MCF 10A (cell line): ENCODE measurements around the gene PAX5. TPM values are rescaled to one million over a fixed set of nuclear protein-coding genes. Genes with fewer than 3 reads are reported as not detected.

Source experiments
- BruUV-seq: library from RNA; stranded (reverse); fragments of 400-500 nt; replicated peaks from 2 replicates; lab custom pipeline; 2021; lab: Mats Ljungman, UMichigan
- CTCF ChIA-PET: fragments of 300-600 bp; sonication (Branson Sonifier 250); formaldehyde crosslinking; extraction: SDS; loops from one replicate; lab custom pipeline; 2021; ENCODE audit warnings: antibody characterized with exemption, inconsistent platforms; lab: Yijun Ruan, JAX
- POLR2A ChIA-PET: fragments of 300-600, 350-650 bp; sonication (Branson Sonifier 250); formaldehyde crosslinking; extraction: SDS; loops from one replicate; lab custom pipeline; 2020; ENCODE audit warnings: antibody characterized with exemption, inconsistent platforms; lab: Yijun Ruan, JAX
- DNase-seq: peaks from one replicate; pipeline ENCODE4 v3.0.0-alpha.2; 2018; ENCODE audit not compliant: unreplicated experiment
- H3K27ac Mint-ChIP-seq: one replicate; pipeline ENCODE4 v1.8.0; 2022; ENCODE audit warnings: mild to moderate bottlenecking, low read depth, mixed read lengths; ENCODE audit not compliant: unreplicated experiment
- H3K27me3 Mint-ChIP-seq: one replicate; pipeline ENCODE4 v1.8.0; 2022; ENCODE audit warnings: mixed read lengths; ENCODE audit not compliant: insufficient read depth, unreplicated experiment
- H3K36me3 Mint-ChIP-seq: one replicate; pipeline ENCODE4 v1.8.0; 2022; ENCODE audit warnings: mild to moderate bottlenecking, moderate library complexity, mixed read lengths; ENCODE audit not compliant: insufficient read depth, unreplicated experiment
- H3K4me1 Mint-ChIP-seq: one replicate; pipeline ENCODE4 v1.8.0; 2022; ENCODE audit warnings: mixed read lengths; ENCODE audit not compliant: insufficient read depth, unreplicated experiment
- H3K4me3 Mint-ChIP-seq: one replicate; pipeline ENCODE4 v1.8.0; 2022; ENCODE audit warnings: mild to moderate bottlenecking, moderate library complexity, mixed read lengths; ENCODE audit not compliant: unreplicated experiment
- H3K9me3 Mint-ChIP-seq: one replicate; pipeline ENCODE4 v1.8.0; 2022; ENCODE audit warnings: mixed read lengths; ENCODE audit not compliant: unreplicated experiment
- intact Hi-C: fragments of 100-400 bp; cut with micrococcal nuclease; formaldehyde crosslinking; loops from 2 replicates; pipeline ENCODE4 v1.14.1; 2022
- total RNA-seq: library from RNA; stranded (reverse); gene quantifications from 2 replicates; pipeline ENCODE4 v1.2.3, GENCODE V29; 2022
- TF ChIP-seq, protein P1 (sequence below): fragments of 200-600 bp; IDR thresholded peaks from one replicate; pipeline ENCODE4 v1.8.0; 2022; ENCODE audit warnings: antibody characterized with exemption, mild to moderate bottlenecking; ENCODE audit not compliant: unreplicated experiment

PAX5 gene
- total RNA-seq, 1 experiment from 2014 or later = not detected

GRCh38 chr9:36995927-36996705 lies 38.0 kb downstream of the PAX5 start:
- H3K27me3 Mint-ChIP-seq = peaks cover 19% of the 10 kb centered on the region
- H3K27ac Mint-ChIP-seq = no peak overlapping the region

DNA sequence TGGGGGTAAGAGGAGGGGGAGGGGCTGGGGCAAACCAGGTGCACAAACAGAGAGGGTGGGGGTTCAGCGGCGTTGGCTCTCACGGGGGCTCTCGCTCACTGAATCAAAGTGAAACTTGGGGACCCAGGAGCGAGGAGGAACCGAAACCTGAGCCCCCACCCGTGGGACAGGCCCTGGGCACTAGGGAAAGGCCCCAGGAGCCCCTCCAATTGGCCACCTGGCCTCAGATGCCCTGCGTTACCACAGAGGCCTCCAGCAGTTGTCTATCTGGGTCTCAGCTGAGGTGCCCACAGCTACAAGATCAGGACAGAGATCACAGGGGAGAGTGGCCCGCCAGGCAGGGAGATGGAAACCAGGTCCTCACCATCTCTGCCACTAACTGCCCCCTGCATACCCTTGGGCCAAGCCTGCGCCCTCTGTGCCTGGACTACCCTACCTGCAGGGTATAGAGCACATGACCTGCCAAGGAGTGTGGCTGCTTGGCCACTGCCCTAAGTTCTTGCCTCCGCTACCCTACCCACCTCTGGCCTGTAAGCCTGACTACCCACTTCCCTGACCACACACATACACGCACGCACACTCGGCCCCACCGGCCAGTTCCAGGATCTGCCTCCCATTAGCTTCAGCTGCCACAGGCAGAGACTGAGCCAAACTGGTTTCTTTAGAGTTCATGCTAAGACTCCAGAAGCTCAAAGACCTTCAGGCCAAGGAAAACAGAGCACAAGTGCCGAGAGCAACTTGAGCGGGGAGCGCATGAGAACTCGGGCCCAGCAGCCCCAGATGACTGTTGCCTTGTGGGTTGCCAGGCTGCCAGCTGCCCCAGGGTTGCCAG lies 39.9 kb downstream of the PAX5 start:
- TF ChIP-seq, protein P1, sequence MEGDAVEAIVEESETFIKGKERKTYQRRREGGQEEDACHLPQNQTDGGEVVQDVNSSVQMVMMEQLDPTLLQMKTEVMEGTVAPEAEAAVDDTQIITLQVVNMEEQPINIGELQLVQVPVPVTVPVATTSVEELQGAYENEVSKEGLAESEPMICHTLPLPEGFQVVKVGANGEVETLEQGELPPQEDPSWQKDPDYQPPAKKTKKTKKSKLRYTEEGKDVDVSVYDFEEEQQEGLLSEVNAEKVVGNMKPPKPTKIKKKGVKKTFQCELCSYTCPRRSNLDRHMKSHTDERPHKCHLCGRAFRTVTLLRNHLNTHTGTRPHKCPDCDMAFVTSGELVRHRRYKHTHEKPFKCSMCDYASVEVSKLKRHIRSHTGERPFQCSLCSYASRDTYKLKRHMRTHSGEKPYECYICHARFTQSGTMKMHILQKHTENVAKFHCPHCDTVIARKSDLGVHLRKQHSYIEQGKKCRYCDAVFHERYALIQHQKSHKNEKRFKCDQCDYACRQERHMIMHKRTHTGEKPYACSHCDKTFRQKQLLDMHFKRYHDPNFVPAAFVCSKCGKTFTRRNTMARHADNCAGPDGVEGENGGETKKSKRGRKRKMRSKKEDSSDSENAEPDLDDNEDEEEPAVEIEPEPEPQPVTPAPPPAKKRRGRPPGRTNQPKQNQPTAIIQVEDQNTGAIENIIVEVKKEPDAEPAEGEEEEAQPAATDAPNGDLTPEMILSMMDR = no peak
- intact Hi-C loops = loop anchor here (5.0 to 10.0 kb wide), 3 partner anchors 271 to 421 kb away; no protein-coding TSS in a partner anchor
- H3K4me3 Mint-ChIP-seq = no peak overlapping the region
- ChIA-PET POLR2A (interaction anchor here (0.5 kb wide), 1 partner anchor 492 kb away, joined by 3 read pairs; no protein-coding TSS in a partner anchor), CTCF (interaction anchor here (8.6 kb wide), 1 partner anchor 120 kb away, joined by 128 read pairs; no protein-coding TSS in a partner anchor)
- BruUV-seq = no TSS peak
- peaks cover 16% of the 10 kb centered on the region for H3K9me3 Mint-ChIP-seq
- H3K4me1 Mint-ChIP-seq = peaks cover 20% of the 10 kb centered on the region
- DNase-seq = no peak
- no peak overlapping the region for H3K27ac Mint-ChIP-seq
- H3K36me3 Mint-ChIP-seq = no peaks in the 10 kb centered on the region
- peaks cover 24% of the 10 kb centered on the region for H3K27me3 Mint-ChIP-seq

More at GRCh38 chr9:36995927-36996705, 38.0 kb downstream of the PAX5 start:
- Mint-ChIP-seq H3K4me3 (no peak overlapping the region), H3K36me3 (no peaks in the 10 kb centered on the region), H3K4me1 (peaks cover 20% of the 10 kb centered on the region), H3K9me3 (peaks cover 6% of the 10 kb centered on the region)
- BruUV-seq = no TSS peak
- CTCF ChIA-PET = interaction anchor here (0.5 to 4.9 kb wide), 18 partner anchors 9 to 523 kb away, joined by 3 to 22 read pairs (median 4); no protein-coding TSS in a partner anchor
- POLR2A ChIA-PET = interaction anchor here (0.6 to 1.1 kb wide), 5 partner anchors 12 to 416 kb away, joined by 3 to 4 read pairs (median 3); no protein-coding TSS in a partner anchor
- intact Hi-C loops = loop anchor here (1.0 to 10.0 kb wide), 3 partner anchors 269 to 419 kb away; no protein-coding TSS in a partner anchor
- DNase-seq = peak; percentile 71
- TF ChIP-seq, protein P1 = peak; percentile 81

DNA sequence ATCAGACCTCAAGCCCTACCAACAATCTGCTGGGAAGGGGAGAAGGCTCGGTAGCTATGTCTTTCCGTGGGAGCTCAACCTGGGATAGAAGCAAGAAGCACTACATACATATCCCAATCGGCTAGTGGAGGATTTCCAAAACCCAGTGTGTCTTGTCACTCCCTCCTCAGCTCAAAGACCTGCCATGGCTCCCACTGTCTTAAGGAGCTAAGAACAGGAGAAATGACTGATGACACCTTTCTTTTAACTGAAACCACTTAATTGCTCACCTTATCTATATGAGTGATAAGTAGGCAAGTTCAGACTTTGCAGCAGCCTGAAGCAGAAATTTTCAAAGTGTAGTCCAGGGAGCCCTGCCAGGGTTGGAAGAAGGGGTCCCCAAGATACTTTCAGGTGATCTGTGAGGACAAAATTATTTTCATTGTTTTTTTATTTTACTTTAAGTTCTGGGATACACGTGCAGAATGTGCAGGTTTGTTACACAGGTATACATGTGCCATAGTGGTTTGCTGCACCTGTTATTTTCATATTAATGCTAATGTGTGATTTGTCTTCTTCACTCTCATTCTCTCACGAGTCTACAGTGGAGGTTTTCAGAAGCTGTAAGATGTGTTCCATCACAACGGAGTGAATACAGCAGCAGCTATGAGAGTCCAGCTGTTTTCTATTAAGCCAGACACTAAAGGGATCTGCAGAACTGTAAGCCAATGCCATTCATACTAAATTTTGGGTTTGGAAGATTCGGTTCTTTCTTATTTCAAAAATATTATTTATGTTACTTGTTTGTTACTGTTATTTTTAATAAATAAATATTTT lies 41.4 kb downstream of the PAX5 start:
- H3K27ac Mint-ChIP-seq = no peak overlapping the region
- H3K36me3 Mint-ChIP-seq = no peaks in the 10 kb centered on the region
- ChIA-PET CTCF (interaction anchor here (0.5 to 8.6 kb wide), 10 partner anchors 10 to 337 kb away, joined by 3 to 128 read pairs (median 3); no protein-coding TSS in a partner anchor), POLR2A (interaction anchor here (0.7 kb wide), 1 partner anchor 495 kb away, joined by 3 read pairs; no protein-coding TSS in a partner anchor)
- DNase-seq = no peak
- intact Hi-C loops = loop anchor here (5.0 to 10.0 kb wide), 3 partner anchors 272 to 422 kb away; no protein-coding TSS in a partner anchor
- TF ChIP-seq, protein P1 = no peak
- no peak overlapping the region for H3K4me3 Mint-ChIP-seq
- peaks cover 20% of the 10 kb centered on the region for H3K4me1 Mint-ChIP-seq
- no TSS peak for BruUV-seq
- peaks cover 16% of the 10 kb centered on the region for H3K9me3 Mint-ChIP-seq
- H3K27me3 Mint-ChIP-seq = peaks cover 34% of the 10 kb centered on the region
